ENCODE measurements around the gene PPID.
A peak's percentile ranks its signal among the peaks of the same experiment; 100 is the strongest.
"Not testable (repeated sequence)": the region's sequence is repeated elsewhere in the genome, so short reads cannot be mapped to it uniquely, and the experiment has no call there.

The PPID gene

DNA sequence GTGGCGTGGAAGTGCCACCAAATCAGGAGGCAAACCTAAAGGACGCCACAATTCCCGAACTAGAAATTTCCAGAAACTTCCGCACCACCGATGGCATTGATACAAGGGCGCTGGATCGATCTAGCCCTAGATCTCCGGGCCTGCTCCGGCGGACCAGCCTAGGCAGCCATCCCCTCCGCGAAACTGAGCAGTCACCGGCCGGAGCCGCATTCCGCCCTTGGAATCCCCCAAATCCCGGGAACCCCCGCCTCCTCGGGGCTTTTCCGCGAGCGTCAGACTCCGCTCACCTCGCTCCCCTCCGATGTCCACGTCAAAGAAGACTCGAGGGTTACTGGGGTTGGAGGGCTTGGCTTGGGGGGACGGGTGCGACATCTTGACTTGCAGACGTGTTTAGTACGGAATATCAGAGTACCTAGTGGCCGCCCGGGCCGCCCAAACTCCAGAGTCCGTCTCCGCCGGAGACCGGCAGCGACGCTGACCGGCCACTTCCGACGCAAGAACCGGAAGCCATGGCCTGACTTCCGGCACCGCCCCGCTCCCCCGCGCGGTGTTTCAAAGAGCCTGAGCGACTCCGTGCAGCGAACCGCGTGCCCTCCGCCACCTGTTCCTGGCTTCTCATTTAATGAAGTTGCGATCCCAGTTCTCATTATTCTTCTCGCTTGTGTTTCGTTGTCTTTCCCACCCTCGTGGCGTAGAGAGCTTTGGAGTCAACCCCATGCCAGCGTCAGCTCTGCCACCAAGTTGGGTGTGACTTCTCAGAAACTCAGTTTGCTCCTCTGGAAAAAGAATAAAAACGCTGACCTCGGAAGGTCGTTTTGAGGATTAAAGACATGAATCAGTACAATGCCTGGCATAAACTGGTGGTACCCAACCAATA is at the start of gene PPID:
PPID (minus strand) TSS at position 480 of the 877 bp plus-strand sequence; CDS start at position 372, 108 bp downstream.
- DNase-seq (ENCODE audit: low read depth, low spot score), result peak; percentile 26

DNA sequence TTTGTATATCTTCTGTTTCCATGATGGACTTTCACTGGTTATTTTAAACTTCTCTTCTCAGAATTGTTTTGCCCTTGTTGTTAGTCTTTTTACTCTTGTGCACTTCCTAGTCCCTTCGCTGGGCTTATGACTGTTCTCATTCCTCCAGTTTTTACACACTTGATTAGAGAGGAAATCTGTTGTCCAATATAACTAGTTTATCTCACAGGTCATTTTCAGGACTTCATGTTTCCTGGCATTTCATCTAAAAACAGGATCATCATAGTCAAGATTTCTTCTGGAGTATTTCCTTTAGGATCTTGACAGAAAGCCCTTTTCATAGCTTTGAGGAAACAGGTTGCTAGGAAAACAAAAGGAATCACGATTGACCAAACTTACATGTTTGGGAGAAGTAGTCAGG is 48.6 kb upstream of the PPID start:
- no peak for DNase-seq (ENCODE audit: low read depth, low spot score)

DNA sequence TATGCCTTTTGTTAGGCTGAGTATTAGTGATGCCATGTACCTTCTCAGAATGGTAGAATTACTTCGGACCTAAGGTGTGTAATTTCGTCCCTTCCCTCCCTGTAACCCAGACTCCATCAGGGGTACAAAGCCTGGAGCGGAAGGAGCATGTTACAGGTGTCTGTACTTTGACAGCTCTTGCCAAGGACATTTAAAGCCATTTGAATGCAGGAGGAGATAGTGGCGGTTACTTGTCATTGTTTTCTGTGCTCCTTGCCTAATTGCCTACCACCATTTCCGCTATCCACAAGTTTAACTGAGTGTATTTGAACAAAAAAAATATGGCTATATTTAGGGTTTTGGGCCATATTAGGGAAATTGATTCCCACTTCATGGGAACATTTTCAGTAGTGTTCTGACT is 47.5 kb upstream of the PPID start:
- DNase-seq (ENCODE audit: low read depth, low spot score), result no peak

DNA sequence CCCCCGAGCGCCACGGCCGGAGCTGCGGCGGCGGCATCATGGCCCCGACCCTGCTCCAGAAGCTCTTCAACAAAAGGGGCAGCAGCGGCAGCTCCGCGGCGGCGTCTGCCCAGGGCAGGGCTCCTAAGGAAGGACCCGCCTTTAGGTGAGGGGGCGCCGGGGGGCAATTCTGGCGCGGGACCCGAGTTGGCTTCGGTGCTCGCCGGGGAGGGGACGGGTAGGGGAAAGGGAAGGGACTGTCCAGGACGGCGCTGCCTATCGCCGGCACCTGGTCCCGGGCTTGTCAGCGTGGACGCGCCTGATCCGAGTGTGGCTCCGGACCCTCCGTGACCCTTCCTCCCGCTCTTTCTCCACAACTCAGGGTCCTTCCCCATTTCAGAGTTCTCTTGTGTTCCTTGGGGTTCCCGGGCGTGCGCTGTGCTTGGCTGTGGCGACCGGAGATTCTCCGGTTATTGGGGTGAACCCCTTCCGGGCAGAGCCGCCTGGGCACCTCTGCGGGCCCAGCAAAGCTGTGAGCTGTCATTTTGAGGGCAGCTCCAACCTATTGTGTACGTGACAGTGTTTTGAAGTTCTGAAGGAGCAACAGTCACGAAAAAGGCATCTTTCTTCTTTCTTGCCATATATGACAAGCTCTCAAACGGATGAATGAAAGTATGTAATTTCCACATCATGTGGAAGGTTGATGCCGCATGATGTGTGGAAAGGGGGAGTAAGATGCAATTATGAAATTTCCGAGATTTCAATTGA is 46.2 kb upstream of the PPID start:
- DNase-seq (ENCODE audit: low read depth, low spot score), result no peak

DNA sequence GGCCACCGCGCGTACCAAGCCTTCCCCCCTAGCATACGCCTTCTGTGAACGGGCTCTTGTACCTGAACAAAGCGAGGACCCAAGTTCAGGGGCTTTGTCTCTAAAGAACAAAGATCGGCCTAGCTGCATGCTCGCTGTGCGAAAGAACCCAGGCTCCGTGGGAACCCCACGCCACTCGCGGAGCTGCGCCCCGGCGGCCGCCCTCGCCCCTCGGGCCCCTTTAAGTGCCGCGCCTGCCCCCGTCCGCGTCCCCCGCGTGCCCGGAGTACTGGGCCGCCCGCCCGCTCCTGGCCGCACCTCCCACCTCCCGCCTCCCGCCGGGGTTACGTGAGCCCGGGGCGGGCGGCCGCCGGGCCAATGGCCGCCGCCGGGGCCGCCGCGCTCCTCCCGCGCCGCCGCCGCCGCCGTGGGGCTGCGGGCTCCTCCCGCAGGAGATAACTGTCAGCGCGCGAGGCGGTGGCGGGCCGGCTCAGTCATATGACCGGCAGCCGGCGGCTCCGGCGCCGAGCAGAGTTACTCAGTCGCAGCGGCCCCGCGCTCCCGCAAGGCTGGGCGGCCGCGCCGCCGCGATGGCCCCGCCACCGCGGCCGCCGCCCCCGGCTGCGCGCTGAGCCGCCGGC is 45.5 kb upstream of the PPID start, which contains the start of gene FNIP2:
FNIP2 (plus strand) TSS at position 472 of the 620 bp plus-strand sequence. CDS start 187 bp downstream, outside the sequence.
- no peak for DNase-seq (ENCODE audit: low read depth, low spot score)

DNA sequence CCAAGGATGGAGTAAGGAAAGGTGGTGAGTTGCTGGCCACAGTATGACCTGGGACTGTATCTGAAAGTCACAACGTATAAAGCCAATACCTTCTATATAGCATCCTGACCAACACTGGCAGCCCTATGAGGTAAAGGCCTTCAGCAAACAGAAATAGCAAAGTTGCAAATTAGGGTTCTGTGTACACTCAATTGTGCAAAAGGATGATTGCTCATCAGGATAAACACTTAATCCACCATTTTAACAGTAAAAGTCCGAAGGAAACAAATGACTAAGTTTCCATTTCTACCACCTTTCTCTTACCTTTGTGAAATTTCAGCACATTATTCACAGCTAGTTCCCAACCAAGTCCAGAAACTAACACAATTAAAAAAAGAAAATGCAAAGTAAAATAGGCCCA is 44.3 kb upstream of the PPID start:
- no peak for DNase-seq (ENCODE audit: low read depth, low spot score)

DNA sequence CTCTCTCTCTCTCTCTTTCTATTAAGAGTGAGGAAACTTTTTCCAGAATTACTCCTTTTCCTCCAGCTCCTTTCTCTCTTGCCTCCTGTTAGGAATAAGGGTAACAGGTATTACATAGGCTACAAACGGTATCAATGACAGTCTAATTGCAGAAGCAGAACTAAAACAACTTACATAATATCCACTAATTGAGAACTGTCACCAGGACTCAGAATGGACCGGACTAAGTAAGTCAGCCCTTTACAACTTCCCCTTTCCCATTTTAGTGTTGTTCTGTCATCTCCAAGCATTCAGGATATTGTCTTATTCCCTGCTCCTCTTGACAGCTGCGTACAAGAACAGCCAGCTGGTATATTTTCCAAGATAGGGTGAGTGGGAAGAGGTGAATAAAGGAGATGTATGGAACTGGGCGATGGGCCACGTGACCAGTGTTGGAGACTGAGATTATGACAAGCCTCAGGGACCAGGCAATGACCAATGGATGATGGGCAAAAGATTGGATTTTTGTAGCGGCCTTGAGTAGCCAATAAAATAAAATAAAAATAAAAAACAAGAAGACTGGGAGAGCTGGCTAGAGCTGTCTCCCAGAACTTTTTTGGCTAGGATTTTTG is 43.3 kb upstream of the PPID start:
- DNase-seq (ENCODE audit: low read depth, low spot score), result no peak

DNA sequence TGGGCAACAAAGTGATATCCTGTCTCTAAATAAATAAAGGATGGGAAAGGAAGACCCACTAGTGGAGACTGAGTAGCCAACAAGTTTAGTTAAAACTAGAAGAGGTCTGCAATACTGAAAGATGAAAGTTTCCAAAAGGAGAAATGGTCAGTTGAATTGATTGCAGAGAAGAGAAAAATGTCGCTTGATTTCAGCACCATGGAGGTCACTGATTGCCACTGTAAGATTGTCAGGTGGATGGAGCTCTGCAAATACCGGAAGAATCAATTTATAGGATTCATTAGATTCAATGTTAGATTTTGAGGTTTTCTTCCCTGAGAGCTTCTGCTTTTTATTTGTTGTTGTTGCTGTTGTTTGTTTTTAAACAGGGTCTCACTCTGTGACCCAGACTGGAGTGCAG is 40.3 kb upstream of the PPID start:
- DNase-seq (ENCODE audit: low read depth, low spot score), result no peak

DNA sequence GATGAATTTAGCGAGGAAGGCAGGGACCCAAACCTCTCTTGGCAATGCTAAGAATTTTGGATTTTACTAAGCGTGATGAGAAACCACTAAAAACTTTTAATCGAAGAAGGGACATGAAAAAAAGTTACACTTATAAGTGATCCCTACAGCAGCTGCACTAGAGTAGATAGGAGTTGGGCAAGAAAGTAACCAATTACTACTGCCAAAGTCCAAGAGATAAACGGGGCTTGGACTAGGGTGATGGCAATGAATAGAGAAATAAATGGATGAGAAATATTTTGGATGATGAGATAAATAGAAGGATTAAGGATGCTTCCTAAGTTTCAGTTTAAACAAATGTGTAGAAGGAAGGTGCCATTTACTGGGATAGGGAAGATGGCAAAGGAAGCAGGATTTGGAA is 39.4 kb upstream of the PPID start:
- DNase-seq (ENCODE audit: low read depth, low spot score), result no peak

DNA sequence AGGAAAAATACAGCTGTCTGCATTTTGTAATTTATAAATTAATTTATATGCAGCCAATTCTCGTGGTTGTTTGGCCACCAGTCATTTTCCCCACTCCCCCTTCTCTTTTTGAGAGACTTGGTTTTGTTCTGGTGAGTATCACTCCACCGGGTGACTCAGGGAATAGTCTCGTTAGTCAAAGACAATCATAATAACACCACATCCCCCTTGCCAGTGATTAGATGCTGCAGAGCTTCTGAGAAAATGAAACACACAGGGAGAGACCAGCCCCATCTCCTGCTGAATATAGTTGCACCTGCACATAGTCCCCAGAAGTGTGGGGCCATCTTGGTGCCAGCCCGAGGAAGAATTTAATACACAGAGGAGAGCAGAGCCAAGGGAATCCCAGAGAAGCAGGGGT is 37.7 kb upstream of the PPID start:
- no peak for DNase-seq (ENCODE audit: low read depth, low spot score)

DNA sequence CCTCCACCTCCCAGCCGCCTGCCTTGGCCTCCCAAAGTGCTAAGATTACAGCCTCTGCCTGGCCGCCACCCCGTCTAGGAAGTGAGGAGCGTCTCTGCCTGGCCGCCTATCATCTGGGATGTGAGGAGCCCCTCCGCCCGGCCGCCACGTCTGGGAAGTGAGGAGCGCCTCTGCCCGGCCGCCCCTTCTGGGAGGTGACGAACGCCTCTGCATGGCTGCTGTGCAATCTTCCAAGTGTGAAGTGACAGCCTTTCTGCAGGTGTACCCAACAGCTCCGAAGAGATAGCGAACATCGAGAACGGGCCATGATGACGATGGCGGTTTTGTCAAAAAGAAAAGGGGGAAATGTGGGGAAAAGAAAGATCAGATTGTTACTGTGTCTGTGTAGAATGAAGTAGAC is 36.3 kb upstream of the PPID start:
- not testable (repeated sequence) for DNase-seq (ENCODE audit: low read depth, low spot score)

DNA sequence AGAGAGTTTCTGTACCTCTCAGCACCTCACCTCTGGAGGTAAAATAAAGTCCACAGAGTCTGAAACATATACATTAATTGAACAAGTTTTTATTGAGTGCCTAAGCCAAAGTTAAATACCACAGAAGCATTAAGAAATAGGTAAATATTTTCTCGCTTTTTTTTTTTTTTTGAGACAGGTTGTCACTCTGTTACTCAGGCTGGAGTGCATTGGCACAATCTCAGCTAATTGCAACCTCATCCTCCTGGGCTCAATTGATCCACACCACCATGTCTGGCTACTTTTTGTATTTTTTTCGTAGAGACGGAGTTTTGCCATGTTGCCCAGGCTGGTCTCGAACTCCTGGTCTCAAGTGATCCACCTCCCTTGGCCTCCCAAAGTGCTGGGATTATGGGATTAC is 35.5 kb upstream of the PPID start:
- no peak for DNase-seq (ENCODE audit: low read depth, low spot score)

DNA sequence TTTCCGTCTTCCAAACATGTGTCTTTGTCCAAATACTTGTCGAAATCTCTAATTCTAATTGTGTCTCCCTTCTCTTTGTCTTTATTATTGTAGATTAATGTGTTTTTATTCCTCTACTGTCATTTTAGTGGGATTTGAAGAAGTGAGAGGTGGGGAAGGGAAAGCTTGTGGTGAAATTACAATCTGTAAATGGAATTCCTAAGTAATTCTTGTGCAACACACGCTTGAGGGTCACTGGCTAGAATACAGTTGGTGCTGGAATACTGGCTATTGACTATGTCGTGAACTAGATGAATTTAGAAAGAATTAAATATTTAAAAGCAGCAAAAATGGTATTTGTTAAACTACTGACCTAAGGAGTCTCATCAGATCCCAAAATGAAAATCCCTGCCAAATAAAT is 34.9 kb upstream of the PPID start:
- no peak for DNase-seq (ENCODE audit: low read depth, low spot score)

DNA sequence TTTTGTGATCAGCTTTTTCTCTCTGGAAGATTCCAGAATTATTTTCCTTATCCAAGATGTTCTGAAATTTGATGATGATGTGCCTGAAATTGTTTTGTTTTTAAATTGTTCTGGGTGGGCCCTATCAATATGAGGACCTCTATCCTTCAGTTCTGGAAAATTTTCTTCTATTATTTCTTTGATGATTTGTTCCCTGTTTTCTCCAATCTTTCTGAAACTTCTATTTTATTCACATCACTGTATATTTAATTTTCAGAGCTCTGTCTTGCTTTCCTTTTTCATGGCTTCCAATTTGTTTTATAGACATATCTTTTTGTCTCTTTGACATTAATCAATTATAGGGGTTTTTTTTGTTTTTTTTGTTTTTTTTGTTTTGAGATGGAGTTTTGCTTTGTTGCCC is 33.4 kb upstream of the PPID start:
- no peak for DNase-seq (ENCODE audit: low read depth, low spot score)

DNA sequence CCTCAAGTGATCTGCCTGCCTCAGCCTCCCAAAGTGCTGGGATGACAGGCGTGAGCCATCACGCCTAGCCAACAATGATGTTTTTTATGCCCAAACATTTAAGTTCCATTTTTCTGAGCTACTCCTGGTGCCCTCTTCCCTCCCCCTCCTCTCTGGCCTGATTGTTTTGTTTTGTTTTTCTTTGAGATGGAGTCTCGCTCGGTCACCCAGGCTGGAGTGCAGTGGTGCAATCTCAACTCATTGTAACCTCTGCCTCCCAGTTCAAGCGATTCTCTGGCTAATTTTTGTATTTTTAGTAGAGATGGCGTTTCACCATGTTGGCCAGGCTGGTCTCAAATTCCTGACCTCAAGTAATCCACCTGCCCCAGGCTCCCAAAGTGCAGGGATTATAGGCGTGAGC is 32.6 kb upstream of the PPID start:
- DNase-seq (ENCODE audit: low read depth, low spot score), result not testable (repeated sequence)

DNA sequence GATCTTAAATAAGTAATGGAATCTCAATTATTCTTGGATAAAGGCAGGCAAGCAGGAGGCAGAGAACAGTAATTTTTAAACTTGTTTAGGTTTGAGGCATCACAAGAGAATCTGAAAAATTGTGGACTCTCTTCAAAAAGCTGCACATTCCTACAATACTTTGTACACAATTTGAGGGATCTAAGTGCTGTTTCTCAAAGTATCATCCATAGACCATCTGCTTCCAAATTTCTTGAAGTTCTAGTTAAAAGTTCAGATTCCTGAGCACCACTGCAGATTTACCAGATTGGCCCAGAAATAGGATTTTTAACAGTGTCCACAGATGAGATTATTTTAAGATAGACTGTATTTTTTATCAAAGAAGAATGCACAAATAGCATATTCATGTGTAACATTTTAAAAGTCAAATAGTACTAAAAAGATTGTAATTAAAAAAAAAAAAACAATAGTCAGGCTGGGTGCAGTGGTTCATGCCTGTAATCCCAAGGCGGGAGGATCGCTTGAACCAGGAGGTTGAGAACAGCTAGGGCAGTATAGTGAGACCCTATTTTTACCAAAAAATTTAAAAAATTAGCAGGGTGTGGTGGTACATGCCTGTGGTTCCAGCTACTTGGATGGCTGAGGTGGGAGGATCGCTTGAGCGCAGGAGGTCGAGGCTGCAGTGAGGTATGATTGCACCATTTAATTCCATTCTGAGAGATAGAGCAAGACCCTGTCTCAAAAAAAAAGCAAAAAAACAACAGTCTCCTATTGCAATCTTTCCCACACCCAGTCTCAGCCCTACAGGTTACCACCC is 31.4 kb upstream of the PPID start:
- DNase-seq (ENCODE audit: low read depth, low spot score), result no peak

DNA sequence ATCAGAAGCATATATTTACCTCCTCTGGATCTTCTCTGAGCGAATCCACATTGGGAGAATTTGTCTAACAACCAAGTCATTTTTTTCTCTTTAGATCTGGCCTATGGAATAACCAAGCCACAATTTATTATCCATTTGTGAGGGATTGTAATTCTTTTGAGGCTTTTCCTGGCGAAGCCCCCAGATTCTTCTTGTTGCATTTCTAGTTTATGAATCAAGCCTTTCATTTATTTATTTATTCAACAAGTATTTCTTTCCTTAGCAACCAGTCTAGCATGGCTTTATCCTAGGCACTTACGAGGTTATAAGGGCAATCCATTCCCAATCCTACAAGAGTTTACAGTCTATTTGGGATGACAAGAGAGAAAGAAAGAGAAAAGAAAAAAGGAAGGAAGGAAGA is 27.2 kb upstream of the PPID start:
- DNase-seq (ENCODE audit: low read depth, low spot score), result no peak

DNA sequence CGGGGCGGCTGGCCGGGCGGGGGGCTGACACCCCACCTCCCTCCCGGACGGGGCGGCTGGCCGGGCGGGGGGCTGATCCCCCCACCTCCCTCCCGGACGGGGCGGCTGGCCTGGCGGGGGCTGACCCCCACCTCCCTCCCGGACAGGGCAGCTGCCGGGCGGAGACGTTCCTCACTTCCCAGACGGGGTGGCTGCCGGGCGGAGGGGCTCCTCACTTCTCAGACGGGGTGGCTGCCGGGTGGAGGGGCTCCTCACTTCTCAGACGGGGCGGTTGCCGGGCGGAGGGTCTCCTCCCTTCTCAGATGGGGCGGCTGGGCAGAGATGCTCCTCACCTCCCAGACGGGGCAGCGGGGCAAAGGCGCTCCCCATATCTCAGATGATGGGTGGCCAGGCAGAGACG is 23.3 kb upstream of the PPID start:
- not testable (repeated sequence) for DNase-seq (ENCODE audit: low read depth, low spot score)

DNA sequence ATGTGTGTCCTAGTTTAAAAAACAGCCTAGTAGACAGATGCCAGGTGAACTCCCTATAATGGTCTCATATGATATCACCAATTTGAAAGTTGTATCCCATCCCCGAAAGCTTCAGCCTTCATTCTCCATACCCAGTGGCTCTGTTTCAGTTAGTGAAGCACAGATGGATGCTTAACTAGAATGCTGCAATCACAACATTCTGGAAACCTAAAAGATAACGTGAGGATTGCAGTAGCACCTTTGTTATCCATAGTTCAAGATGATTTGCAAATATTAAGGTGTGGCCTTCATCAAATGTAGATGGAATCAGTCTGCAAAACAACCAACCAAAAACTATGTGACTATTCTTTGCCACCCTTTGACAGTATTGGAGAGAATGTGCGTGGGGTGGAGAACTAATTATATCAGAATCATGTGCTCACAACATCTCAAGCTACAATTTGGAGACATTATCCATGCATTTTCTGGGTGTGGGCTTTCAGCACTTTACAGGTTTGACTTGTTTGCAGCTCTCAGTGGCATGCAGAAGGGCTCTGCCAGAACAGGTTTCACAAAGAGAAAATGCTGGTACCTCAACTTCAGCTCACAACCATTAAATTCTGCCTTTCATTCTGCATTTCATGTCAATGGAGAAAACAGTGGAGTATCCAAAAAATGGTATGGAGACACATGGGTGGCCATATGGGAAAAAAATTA is 18.3 kb upstream of the PPID start:
- no peak for DNase-seq (ENCODE audit: low read depth, low spot score)

DNA sequence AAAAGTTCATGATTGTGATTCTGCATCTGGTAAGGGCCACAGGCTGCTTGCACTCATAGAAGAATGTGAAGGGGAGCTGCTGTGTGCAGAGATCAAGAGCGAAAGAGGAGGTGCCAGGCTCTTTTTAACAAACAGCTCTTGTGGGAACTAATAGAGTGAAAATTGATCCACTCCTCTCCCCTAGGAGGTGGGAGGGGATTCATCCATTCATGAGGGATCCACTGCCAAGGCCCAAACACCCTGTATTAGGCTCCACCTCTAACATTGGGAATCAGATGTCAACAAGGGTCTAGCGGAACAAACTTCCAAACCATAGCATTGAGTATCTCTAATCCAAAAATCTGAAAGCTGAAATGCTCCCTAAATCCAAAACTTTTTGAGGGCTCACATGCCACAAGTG is 16.4 kb upstream of the PPID start:
- no peak for DNase-seq (ENCODE audit: low read depth, low spot score)

DNA sequence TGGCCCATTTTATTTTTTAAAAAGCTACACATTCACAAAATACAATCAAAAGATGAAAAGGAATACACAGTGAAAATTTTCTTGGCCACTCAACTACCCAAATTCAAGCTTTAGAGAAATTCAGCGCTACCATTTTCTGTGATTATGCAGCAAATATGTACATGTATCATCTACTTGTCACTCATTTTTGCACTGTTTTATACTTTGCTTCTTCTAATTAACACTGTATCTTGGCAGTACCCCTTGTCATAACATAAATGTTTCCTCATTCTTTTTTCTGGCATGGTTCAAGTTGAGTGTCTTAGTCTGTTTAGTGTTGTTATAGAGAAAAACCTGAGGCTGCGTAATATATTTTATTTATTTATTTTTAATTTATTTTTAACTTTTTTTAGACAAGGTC is 15.7 kb upstream of the PPID start:
- no peak for DNase-seq (ENCODE audit: low read depth, low spot score)
